ENCODE measurements around the gene ZDHHC8. TPM values are rescaled to one million over a fixed set of nuclear protein-coding genes. Genes with fewer than 3 reads are reported as not detected.

ZDHHC8 gene
- total RNA-seq, 1 experiment from 2014 or later, result 89.3 TPM

GRCh38 chr22:20110359-20110985 is 21.1 kb upstream of the ZDHHC8 start:
- Histone ChIP-seq H3K79me2 (ENCODE audit: insufficient read depth, low read length) (peaks cover 25% of the 10 kb centered on the region), H3K4me2 (ENCODE audit: low read length) (no peak overlapping the region), H2AFZ (ENCODE audit: low read depth, low read length, poor library complexity, severe bottlenecking) (no peak overlapping the region), H3K27ac (ENCODE audit: low read depth, low read length) (peak overlapping the region; percentile 34), H3K9me2 (ENCODE audit: insufficient read depth) (no peaks in the 10 kb centered on the region), H3K9ac (ENCODE audit: low read length) (no peak overlapping the region; the same call in 1 of the 2 replicates), H3K27me3 (ENCODE audit: insufficient read depth, low read length) (no peaks in the 10 kb centered on the region), H4K20me1 (ENCODE audit: insufficient read depth) (no peaks in the 10 kb centered on the region), H3K4me1 (ENCODE audit: control insufficient read depth in 1 of 2, insufficient read depth in 2 of 2, low read length in 2 of 2) (peaks cover under 1 to 5% of the 10 kb centered on the region in 2 experiments; a peak in 3 of 4 replicates), H3K4me3 (replicated peaks in 1 of 2; ENCODE audit: low read depth in 1 of 2, low read length in 2 of 2) (no peak overlapping the region), H3K36me3 (ENCODE audit: control insufficient read depth in 1 of 2, insufficient read depth in 2 of 2, low read length in 2 of 2) (peaks cover 24 to 69% of the 10 kb centered on the region in 2 experiments; a peak in 3 of 4 replicates), H3K9me3 (ENCODE audit: control insufficient read depth in 1 of 2, insufficient read depth in 1 of 2, low read depth in 1 of 2, low read length in 2 of 2) (no peaks in the 10 kb centered on the region)
- intact Hi-C loops (cut with micrococcal nuclease), result loop anchor here (10.0 kb wide), 1 partner anchor 146 kb away; no protein-coding TSS in a partner anchor
- POLR2A ChIA-PET, result no interaction called here
- ATAC-seq (no peak), DNase-seq (ENCODE audit: low read depth, low spot score) (no peak)
- no peak for TF ChIP-seq EZH2 (IDR thresholded peaks at IDR 0.05)
- TF ChIP-seq, protein P1, sequence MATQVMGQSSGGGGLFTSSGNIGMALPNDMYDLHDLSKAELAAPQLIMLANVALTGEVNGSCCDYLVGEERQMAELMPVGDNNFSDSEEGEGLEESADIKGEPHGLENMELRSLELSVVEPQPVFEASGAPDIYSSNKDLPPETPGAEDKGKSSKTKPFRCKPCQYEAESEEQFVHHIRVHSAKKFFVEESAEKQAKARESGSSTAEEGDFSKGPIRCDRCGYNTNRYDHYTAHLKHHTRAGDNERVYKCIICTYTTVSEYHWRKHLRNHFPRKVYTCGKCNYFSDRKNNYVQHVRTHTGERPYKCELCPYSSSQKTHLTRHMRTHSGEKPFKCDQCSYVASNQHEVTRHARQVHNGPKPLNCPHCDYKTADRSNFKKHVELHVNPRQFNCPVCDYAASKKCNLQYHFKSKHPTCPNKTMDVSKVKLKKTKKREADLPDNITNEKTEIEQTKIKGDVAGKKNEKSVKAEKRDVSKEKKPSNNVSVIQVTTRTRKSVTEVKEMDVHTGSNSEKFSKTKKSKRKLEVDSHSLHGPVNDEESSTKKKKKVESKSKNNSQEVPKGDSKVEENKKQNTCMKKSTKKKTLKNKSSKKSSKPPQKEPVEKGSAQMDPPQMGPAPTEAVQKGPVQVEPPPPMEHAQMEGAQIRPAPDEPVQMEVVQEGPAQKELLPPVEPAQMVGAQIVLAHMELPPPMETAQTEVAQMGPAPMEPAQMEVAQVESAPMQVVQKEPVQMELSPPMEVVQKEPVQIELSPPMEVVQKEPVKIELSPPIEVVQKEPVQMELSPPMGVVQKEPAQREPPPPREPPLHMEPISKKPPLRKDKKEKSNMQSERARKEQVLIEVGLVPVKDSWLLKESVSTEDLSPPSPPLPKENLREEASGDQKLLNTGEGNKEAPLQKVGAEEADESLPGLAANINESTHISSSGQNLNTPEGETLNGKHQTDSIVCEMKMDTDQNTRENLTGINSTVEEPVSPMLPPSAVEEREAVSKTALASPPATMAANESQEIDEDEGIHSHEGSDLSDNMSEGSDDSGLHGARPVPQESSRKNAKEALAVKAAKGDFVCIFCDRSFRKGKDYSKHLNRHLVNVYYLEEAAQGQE (IDR thresholded peaks at IDR 0.05; ENCODE audit: low read depth), result no peak
- no peak for TF ChIP-seq MAX (IDR thresholded peaks at IDR 0.05)
- TF ChIP-seq EGR1 (IDR thresholded peaks at IDR 0.05; ENCODE audit: low read depth), result no peak
- TF ChIP-seq ZFX (IDR thresholded peaks at IDR 0.05), result no peak
- BruUV-seq (replicated peaks), result TSS peak; percentile 35
- CTCF ChIA-PET, result no interaction called here
- RAD21 ChIA-PET (ENCODE audit: low non-redundant PET in 1 of 2, low total read pairs in 2 of 2, uncharacterized antibody in 2 of 2, unreplicated experiment in 2 of 2), result no interaction called here

All from HCT116 (cell line).